Prostate gland (tissue), 2 donors: ENCODE data around the gene TTC34.

Experiments
- POLR2AphosphoS5 ChIP-seq: sonication (generic); formaldehyde crosslinking; IDR thresholded peaks from one replicate; pipeline ENCODE4 v1.6.1; 2017; ENCODE audit warnings: antibody characterized with exemption
- TF ChIP-seq, protein P1 (sequence below), 4 experiments: fragments of 200-600 bp in 2 of 4; fragments of 450-650 bp in 2 of 4; sonication (generic) in 2 of 4; IDR thresholded peaks; 1 replicate in 3 of 4; 2 replicates in 1 of 4; pipeline ENCODE4 v1.5.1; 2016 to 2019; ENCODE audit warnings: antibody characterized with exemption in 4 of 4, mild to moderate bottlenecking in 2 of 4, moderate library complexity in 2 of 4

DNA sequence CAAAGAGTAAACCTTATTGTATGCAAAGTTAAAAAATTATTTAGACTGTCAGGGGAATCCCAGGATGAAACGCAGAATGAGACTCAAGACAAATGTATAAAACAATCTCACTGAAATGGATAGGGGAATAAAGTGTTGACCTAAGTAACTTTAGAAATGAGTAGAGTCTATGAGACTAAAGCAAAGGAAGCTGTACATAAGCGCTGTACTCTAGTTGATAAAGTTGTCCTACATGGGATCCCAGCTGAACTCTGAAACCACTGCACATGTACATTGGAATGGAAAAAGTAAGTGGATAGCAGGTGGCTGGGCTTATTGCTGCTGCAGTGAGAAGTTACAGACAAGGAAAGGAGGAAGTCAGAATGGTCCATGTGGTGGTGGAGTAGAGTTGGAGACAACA is 187.3 kb downstream of the TTC34 start:
- TF ChIP-seq, protein P1, sequence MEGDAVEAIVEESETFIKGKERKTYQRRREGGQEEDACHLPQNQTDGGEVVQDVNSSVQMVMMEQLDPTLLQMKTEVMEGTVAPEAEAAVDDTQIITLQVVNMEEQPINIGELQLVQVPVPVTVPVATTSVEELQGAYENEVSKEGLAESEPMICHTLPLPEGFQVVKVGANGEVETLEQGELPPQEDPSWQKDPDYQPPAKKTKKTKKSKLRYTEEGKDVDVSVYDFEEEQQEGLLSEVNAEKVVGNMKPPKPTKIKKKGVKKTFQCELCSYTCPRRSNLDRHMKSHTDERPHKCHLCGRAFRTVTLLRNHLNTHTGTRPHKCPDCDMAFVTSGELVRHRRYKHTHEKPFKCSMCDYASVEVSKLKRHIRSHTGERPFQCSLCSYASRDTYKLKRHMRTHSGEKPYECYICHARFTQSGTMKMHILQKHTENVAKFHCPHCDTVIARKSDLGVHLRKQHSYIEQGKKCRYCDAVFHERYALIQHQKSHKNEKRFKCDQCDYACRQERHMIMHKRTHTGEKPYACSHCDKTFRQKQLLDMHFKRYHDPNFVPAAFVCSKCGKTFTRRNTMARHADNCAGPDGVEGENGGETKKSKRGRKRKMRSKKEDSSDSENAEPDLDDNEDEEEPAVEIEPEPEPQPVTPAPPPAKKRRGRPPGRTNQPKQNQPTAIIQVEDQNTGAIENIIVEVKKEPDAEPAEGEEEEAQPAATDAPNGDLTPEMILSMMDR (IDR thresholded peaks at IDR 0.05): no peak
- TF ChIP-seq POLR2AphosphoS5: no peak
